MM.1S (cell line): ENCODE results near the gene SLC4A9.

Source experiments
- EZH2 ChIP-seq: fragments of 300-600 bp; sonication (generic); optimal IDR thresholded peaks from 2 replicates; pipeline ENCODE3; 2017; ENCODE audit warnings: low read depth, mild to moderate bottlenecking, antibody characterized with exemption, low read length, mixed read lengths
- TF ChIP-seq, protein P1 (sequence below): fragments of 300-600 bp; sonication (generic); IDR thresholded peaks from 2 replicates; pipeline ENCODE4 v1.5.1; 2016; ENCODE audit warnings: antibody characterized with exemption, low read length, mixed read lengths

DNA sequence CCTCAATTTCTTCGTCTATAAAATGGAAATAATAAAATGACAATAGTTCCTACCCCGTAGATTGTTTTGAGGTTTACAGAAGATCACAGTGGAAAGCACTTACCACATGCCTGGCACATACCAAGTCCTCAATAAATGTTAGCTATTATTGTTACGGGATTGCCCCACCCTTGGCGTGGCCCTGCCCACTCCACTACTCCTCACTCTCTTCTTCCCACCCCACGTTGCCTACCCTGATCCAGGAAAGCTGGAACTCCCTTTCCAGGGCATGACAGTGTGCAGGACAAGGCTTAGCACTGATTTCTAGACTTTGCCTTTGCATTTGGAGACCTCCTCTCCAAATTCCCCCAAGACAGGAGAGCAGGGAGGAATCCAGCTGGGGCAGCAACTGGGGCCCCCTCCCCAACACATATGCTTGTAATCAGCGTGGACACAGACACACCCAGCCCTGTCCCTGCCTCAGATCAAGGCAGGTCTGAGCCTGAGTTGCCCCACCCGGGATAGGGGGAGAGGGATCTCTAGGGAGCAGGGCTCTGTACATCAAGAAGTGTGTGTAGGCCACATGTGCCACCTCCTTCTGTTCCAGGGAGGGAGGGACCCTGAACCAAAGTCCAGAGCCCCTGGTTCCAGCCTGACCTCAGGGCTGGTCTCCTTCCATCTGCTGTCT is 6.7 kb downstream of the SLC4A9 start:
- TF ChIP-seq, protein P1, sequence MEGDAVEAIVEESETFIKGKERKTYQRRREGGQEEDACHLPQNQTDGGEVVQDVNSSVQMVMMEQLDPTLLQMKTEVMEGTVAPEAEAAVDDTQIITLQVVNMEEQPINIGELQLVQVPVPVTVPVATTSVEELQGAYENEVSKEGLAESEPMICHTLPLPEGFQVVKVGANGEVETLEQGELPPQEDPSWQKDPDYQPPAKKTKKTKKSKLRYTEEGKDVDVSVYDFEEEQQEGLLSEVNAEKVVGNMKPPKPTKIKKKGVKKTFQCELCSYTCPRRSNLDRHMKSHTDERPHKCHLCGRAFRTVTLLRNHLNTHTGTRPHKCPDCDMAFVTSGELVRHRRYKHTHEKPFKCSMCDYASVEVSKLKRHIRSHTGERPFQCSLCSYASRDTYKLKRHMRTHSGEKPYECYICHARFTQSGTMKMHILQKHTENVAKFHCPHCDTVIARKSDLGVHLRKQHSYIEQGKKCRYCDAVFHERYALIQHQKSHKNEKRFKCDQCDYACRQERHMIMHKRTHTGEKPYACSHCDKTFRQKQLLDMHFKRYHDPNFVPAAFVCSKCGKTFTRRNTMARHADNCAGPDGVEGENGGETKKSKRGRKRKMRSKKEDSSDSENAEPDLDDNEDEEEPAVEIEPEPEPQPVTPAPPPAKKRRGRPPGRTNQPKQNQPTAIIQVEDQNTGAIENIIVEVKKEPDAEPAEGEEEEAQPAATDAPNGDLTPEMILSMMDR: no peak
- TF ChIP-seq EZH2: no peak
